H1 (cell line): ENCODE data around the gene PRKRIP1. TPM values are rescaled to one million over a fixed set of nuclear protein-coding genes. Genes with fewer than 3 reads are reported as not detected.

ENCODE experiments used
- CTCF ChIA-PET: fragments of 300-600 bp; sonication (Branson Sonifier 250); formaldehyde crosslinking; loops from one replicate; lab custom pipeline; 2021; ENCODE audit not compliant: partially characterized antibody; lab: Charles Lee
- POLR2A ChIA-PET: fragments of 300-600 bp; sonication (Branson Sonifier 250); formaldehyde crosslinking; loops from one replicate; lab custom pipeline; 2021; ENCODE audit warnings: inconsistent platforms; ENCODE audit not compliant: partially characterized antibody; lab: Charles Lee
- DNase-seq, 2 experiments: peaks; one replicate each; pipeline versions ENCODE4 v3.0.0 to v3.0.0-alpha.2; 2010 to 2022; ENCODE audit warnings: low spot score in 2 of 2, low read depth in 1 of 2, mixed read lengths in 1 of 2
- FAIRE-seq: peaks from 2 replicates; lab custom pipeline; 2011; peaks lifted over from hg19 to GRCh38; lab: Jason Lieb, UNC
- H2AFZ ChIP-seq: 2 replicates; pipeline ENCODE4 v1.8.1; 2012; ENCODE audit warnings: low read length, inconsistent platforms
- H2AK5ac ChIP-seq: 2 replicates; pipeline ENCODE4 v1.6.1; 2013; ENCODE audit warnings: low read depth, low read length
- H2BK120ac ChIP-seq: replicated peaks from 2 replicates; pipeline ENCODE3; 2013; ENCODE audit warnings: low read depth, low read length, inconsistent platforms
- H2BK12ac ChIP-seq: 2 replicates; pipeline ENCODE4 v1.6.1; 2013; ENCODE audit warnings: low read depth, low read length
- H2BK15ac ChIP-seq: 2 replicates; pipeline ENCODE4 v1.6.1; 2013; ENCODE audit warnings: low read length
- H2BK20ac ChIP-seq: 2 replicates; pipeline ENCODE4 v1.6.1; 2013; ENCODE audit warnings: low read length
- H2BK5ac ChIP-seq: 2 replicates; pipeline ENCODE4 v1.6.1; 2013; ENCODE audit warnings: low read depth, low read length
- H3K14ac ChIP-seq: 2 replicates; pipeline ENCODE4 v1.6.1; 2013; ENCODE audit warnings: inconsistent platforms; ENCODE audit not compliant: insufficient read length
- H3K18ac ChIP-seq: 2 replicates; pipeline ENCODE4 v1.6.1; 2013; ENCODE audit warnings: low read length; ENCODE audit errors: extremely low read depth
- H3K23ac ChIP-seq: 2 replicates; pipeline ENCODE4 v1.6.1; 2013; ENCODE audit warnings: inconsistent platforms; ENCODE audit not compliant: insufficient read length
- H3K23me2 ChIP-seq: 2 replicates; pipeline ENCODE4 v1.6.1; 2013; ENCODE audit warnings: low read depth, low read length
- H3K27ac ChIP-seq: 2 replicates; pipeline ENCODE4 v1.6.1; 2011; ENCODE audit warnings: low read depth, low read length, inconsistent platforms
- H3K27me3 ChIP-seq, 4 experiments: replicated peaks in 1 of 4; 1 replicate in 1 of 4; 2 replicates in 3 of 4; pipeline versions ENCODE4 v1.6.1 to v1.8.1; 2011 to 2013; ENCODE audit warnings: low read length in 3 of 4, mild to moderate bottlenecking in 3 of 4, inconsistent platforms in 2 of 4, mixed read lengths in 2 of 4, moderate library complexity in 1 of 4; ENCODE audit not compliant: control insufficient read depth in 3 of 4, insufficient read depth in 3 of 4; ENCODE audit errors: extremely low read depth in 1 of 4
- H3K36me3 ChIP-seq, 4 experiments: 2 replicates each; pipeline versions ENCODE4 v1.6.1 to v1.8.1; 2011 to 2013; ENCODE audit warnings: mild to moderate bottlenecking in 4 of 4, low read length in 3 of 4, moderate library complexity in 2 of 4, control low read depth in 1 of 4, inconsistent platforms in 1 of 4; ENCODE audit not compliant: insufficient read depth in 4 of 4, control insufficient read depth in 2 of 4
- H3K4ac ChIP-seq: replicated peaks from 2 replicates; pipeline ENCODE3; 2013; ENCODE audit warnings: low read length, low read depth, mixed read lengths, inconsistent platforms; ENCODE audit not compliant: insufficient read length
- H3K4me1 ChIP-seq, 4 experiments: replicated peaks in 1 of 4; 1 replicate in 1 of 4; 2 replicates in 3 of 4; pipeline versions ENCODE4 v1.6.1 to v1.8.1; 2011 to 2013; ENCODE audit warnings: low read length in 3 of 4, inconsistent platforms in 2 of 4, mixed read lengths in 1 of 4; ENCODE audit not compliant: insufficient read depth in 4 of 4, control insufficient read depth in 3 of 4
- H3K4me2 ChIP-seq, 2 experiments: 2 replicates each; pipeline versions ENCODE4 v1.6.1 to v1.8.1; 2011 to 2013; ENCODE audit warnings: low read depth in 2 of 2, low read length in 2 of 2, control low read depth in 1 of 2, inconsistent platforms in 1 of 2, mild to moderate bottlenecking in 1 of 2; ENCODE audit not compliant: insufficient read depth in 1 of 2
- H3K4me3 ChIP-seq, 4 experiments: fragments of 200-600, 300-600 bp in 1 of 4; sonication (generic), shearing (Covaris generic), sonication (Bioruptor Twin) in 1 of 4; 2 replicates each; pipeline versions ENCODE4 v1.5.1 to v1.8.1; 2011 to 2016; ENCODE audit warnings: low read length in 4 of 4, low read depth in 3 of 4, control low read depth in 2 of 4, inconsistent platforms in 2 of 4, mild to moderate bottlenecking in 2 of 4, mixed read lengths in 1 of 4, moderate library complexity in 1 of 4; ENCODE audit not compliant: insufficient read depth in 2 of 4; ENCODE audit errors: extremely low read depth in 1 of 4
- H3K56ac ChIP-seq: replicated peaks from 2 replicates; pipeline ENCODE3; 2013; ENCODE audit warnings: low read depth, mild to moderate bottlenecking, mixed read lengths, low read length, inconsistent platforms; ENCODE audit not compliant: insufficient read length
- H3K79me1 ChIP-seq: 2 replicates; pipeline ENCODE4 v1.6.1; 2013; ENCODE audit warnings: low read depth, low read length, control low read depth
- H3K79me2 ChIP-seq, 2 experiments: 2 replicates each; pipeline versions ENCODE4 v1.6.1 to v1.8.1; 2012 to 2013; ENCODE audit warnings: low read length in 2 of 2, mild to moderate bottlenecking in 2 of 2, inconsistent platforms in 1 of 2; ENCODE audit not compliant: insufficient read depth in 2 of 2, control insufficient read depth in 1 of 2
- H3K9ac ChIP-seq, 4 experiments: replicated peaks in 1 of 4; 1 replicate in 1 of 4; 2 replicates in 3 of 4; pipeline versions ENCODE4 v1.6.1 to v1.8.1; 2011 to 2013; ENCODE audit warnings: low read depth in 3 of 4, low read length in 3 of 4, control low read depth in 2 of 4, mild to moderate bottlenecking in 2 of 4, moderate library complexity in 2 of 4, inconsistent platforms in 1 of 4; ENCODE audit errors: extremely low read depth in 1 of 4
- H3K9me3 ChIP-seq, 2 experiments: 2 replicates each; pipeline versions ENCODE4 v1.6.1 to v1.8.1; 2012 to 2013; ENCODE audit warnings: mild to moderate bottlenecking in 2 of 2, moderate library complexity in 2 of 2, control low read depth in 1 of 2, inconsistent platforms in 1 of 2, low read depth in 1 of 2, low read length in 1 of 2, mixed read lengths in 1 of 2; ENCODE audit not compliant: insufficient read depth in 2 of 2
- H4K20me1 ChIP-seq, 2 experiments: replicated peaks in 1 of 2; 2 replicates each; pipeline versions ENCODE3 to v1.8.1; 2011 to 2013; ENCODE audit warnings: inconsistent platforms in 2 of 2, low read length in 2 of 2, mild to moderate bottlenecking in 1 of 2; ENCODE audit not compliant: insufficient read depth in 2 of 2, control insufficient read depth in 1 of 2
- H4K5ac ChIP-seq: 2 replicates; pipeline ENCODE4 v1.6.1; 2013; ENCODE audit warnings: low read length, low read depth, mixed read lengths, inconsistent platforms; ENCODE audit not compliant: insufficient read length
- H4K8ac ChIP-seq: 2 replicates; pipeline ENCODE4 v1.8.0; 2013; ENCODE audit warnings: mild to moderate bottlenecking, moderate library complexity, low read length, inconsistent platforms; ENCODE audit not compliant: insufficient read depth; ENCODE audit errors: extremely low read depth
- H4K91ac ChIP-seq: replicated peaks from 2 replicates; pipeline ENCODE3; 2013; ENCODE audit warnings: low read length, mixed read lengths, inconsistent platforms; ENCODE audit not compliant: insufficient read length
- BACH1 ChIP-seq: IDR thresholded peaks from 2 replicates; pipeline ENCODE4 v1.6.1; 2012; ENCODE audit warnings: low read length, improper control_type of control experiment
- BCL11A ChIP-seq, 2 experiments: IDR thresholded peaks; one replicate each; pipeline ENCODE4 v1.6.1; 2011; ENCODE audit warnings: low read depth in 2 of 2, low read length in 2 of 2, mild to moderate bottlenecking in 2 of 2
- EP300 ChIP-seq, 2 experiments: IDR thresholded peaks; 1 replicate in 1 of 2; 2 replicates in 1 of 2; pipeline ENCODE4 v1.6.1; 2011 to 2012; ENCODE audit warnings: low read depth in 2 of 2, low read length in 2 of 2, mild to moderate bottlenecking in 2 of 2, borderline replicate concordance in 1 of 2, inconsistent platforms in 1 of 2, moderate library complexity in 1 of 2
- JUND ChIP-seq: IDR thresholded peaks from 2 replicates; pipeline ENCODE4 v1.6.1; 2011; ENCODE audit warnings: mild to moderate bottlenecking, improper control_type of control experiment, low read length
- POLR2A ChIP-seq, 2 experiments: IDR thresholded peaks; 1 replicate in 1 of 2; 2 replicates in 1 of 2; pipeline ENCODE4 v1.6.1; 2011; ENCODE audit warnings: low read depth in 2 of 2, low read length in 2 of 2, mild to moderate bottlenecking in 2 of 2; ENCODE audit errors: control extremely low read depth in 1 of 2
- RNF2 ChIP-seq: fragments of 200-900, 300-1000 bp; sonication (generic); IDR thresholded peaks from 2 replicates; pipeline ENCODE4 v1.7.1; 2016; ENCODE audit warnings: borderline replicate concordance, low read depth, mild to moderate bottlenecking, antibody characterized with exemption, low read length; ENCODE audit not compliant: poor library complexity, severe bottlenecking; ENCODE audit errors: missing control alignments
- SIRT6 ChIP-seq: IDR thresholded peaks from one replicate; pipeline ENCODE4 v1.7.1; 2012; ENCODE audit warnings: low read length, inconsistent platforms
- SIX5 ChIP-seq: IDR thresholded peaks from 2 replicates; pipeline ENCODE4 v1.6.1; 2011; ENCODE audit warnings: mild to moderate bottlenecking, low read depth, low read length
- SRF ChIP-seq: IDR thresholded peaks from 2 replicates; pipeline ENCODE4 v1.6.1; 2011; ENCODE audit warnings: mild to moderate bottlenecking, low read depth, low read length, moderate library complexity
- WGBS, 2 experiments: shearing (Covaris generic) in 1 of 2; methylation state at CpG; one replicate each; pipeline versions ENCODE4 v1.1.6 to v1.1.7; 2013 to 2015; ENCODE audit warnings: low lambda C conversion rate in 2 of 2, mixed read lengths in 2 of 2, inconsistent platforms in 1 of 2, low coverage in 1 of 2, missing lambda C conversion rate in 1 of 2; ENCODE audit not compliant: insufficient replicate concordance in 2 of 2, insufficient coverage in 1 of 2, insufficient read length in 1 of 2; ENCODE audit errors: extremely low coverage in 1 of 2, missing lambda C conversion rate in 1 of 2; 5-methylcytosine and 5-hydroxymethylcytosine counted together
- polyA plus RNA-seq, 7 experiments: library from polyadenylated mRNA; depleted of rRNA in 3 of 7; stranded (reverse) in 5 of 7; unstranded in 2 of 7; fragments of >200 nt in 5 of 7; fragments of 200-250 nt in 2 of 7; gene quantifications; 1 replicate in 5 of 7; 2 replicates in 1 of 7; 4 replicates in 1 of 7; pipeline versions ENCODE4 v1.2.1 to v1.2.3, GENCODE V29; 2011 to 2013; ENCODE audit warnings: missing spikeins in 2 of 7, mixed read lengths in 2 of 7
- total RNA-seq: library from RNA; stranded (reverse); fragmentation: NEBNext Ultra II Directional; extraction: Animal tissue kit (Norgen Biotek cat#: 25700); gene quantifications from 2 replicates; pipeline ENCODE4 v1.2.1, GENCODE V29; 2021
- TF ChIP-seq, protein P1 (sequence below): IDR thresholded peaks from 2 replicates; pipeline ENCODE4 v1.6.1; 2012; ENCODE audit warnings: inconsistent platforms
- TF ChIP-seq, protein P2 (sequence below), 3 experiments: IDR thresholded peaks; 1 replicate in 2 of 3; 2 replicates in 1 of 3; pipeline versions ENCODE4 v1.5.1 to v1.6.1; 2011; ENCODE audit warnings: low read length in 3 of 3, mild to moderate bottlenecking in 3 of 3, inconsistent platforms in 2 of 3, low read depth in 1 of 3, moderate library complexity in 1 of 3; ENCODE audit not compliant: insufficient read depth in 1 of 3; ENCODE audit errors: control extremely low read depth in 1 of 3

Gene PRKRIP1
- total and polyA plus RNA-seq, 2 of the 8 experiments (the other 6 are each of a cell fraction or from before 2014, with no cell fraction given): 11.1 to 22.0 TPM

DNA sequence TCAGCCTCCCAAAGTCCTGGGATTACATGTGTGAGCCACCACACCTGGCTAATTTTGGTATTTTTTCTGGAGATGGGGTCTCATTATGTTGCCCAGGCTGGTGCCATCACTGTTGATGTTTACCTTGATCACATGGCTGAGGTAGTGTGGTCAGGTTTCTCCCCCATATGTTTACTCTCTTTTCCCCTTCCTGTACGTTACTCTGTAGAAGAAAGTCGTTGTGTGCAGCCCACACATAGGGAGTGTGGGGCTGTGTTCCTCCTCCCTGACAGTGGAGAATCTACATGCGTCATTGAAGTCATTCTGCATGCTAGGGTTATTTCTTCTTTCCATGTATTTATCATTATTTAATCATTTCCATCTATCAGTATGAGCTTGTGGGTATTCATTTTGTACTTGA is 20.9 kb downstream of the PRKRIP1 start:
- FAIRE-seq (no peak), DNase-seq (no peak)
- Histone ChIP-seq H4K20me1 (peaks cover 0 to 14% of the 10 kb centered on the region in 2 experiments), H3K27me3 (no peaks in the 10 kb centered on the region), H3K4me2 (no peak overlapping the region), H3K79me1 (no peaks in the 10 kb centered on the region; the same call in 1 of the 2 replicates), H3K23me2 (no peaks in the 10 kb centered on the region), H3K18ac (no peak overlapping the region), H2BK15ac (no peak overlapping the region), H2BK12ac (no peak overlapping the region), H4K91ac (no peak overlapping the region), H2BK20ac (no peak overlapping the region), H3K79me2 (no peaks in the 10 kb centered on the region), H3K4me3 (no peak overlapping the region), H3K36me3 (peaks cover 3 to 19% (median 7%) of the 10 kb centered on the region in 4 experiments; a peak in 7 of 8 replicates), H2AFZ (no peak overlapping the region), H4K8ac (no peak overlapping the region), H4K5ac (no peak overlapping the region), H3K9ac (no peak overlapping the region), H2BK5ac (no peak overlapping the region), H3K4me1 (no peaks in the 10 kb centered on the region), H2AK5ac (no peak overlapping the region), H3K14ac (no peak overlapping the region), H3K27ac (no peak overlapping the region), H3K4ac (no peak overlapping the region), H3K56ac (no peak overlapping the region), H3K23ac (no peak overlapping the region), H2BK120ac (no peak overlapping the region), H3K9me3 (no peaks in the 10 kb centered on the region)
- ChIA-PET CTCF (interaction anchor here (4.2 kb wide), 1 partner anchor 12 kb away, joined by 16 read pairs; no protein-coding TSS in a partner anchor), POLR2A (interaction anchor here (1.0 to 1.1 kb wide), 2 partner anchors 11 to 47 kb away, joined by 3 read pairs; no protein-coding TSS in a partner anchor)
- WGBS, 2 experiments: 88% methylated on average over 3 of the region's 3 CpGs; no CpG with 5 or more reads in 1 of the 2 experiments
- no peak for TF ChIP-seq SIX5
- TF ChIP-seq POLR2A (IDR thresholded peaks at IDR 0.05; ENCODE audit: control extremely low read depth in 1 of 2, low read depth in 2 of 2, low read length in 2 of 2): no peak
- TF ChIP-seq SIRT6: no peak
- TF ChIP-seq JUND: no peak
- no peak for TF ChIP-seq BCL11A (IDR thresholded peaks at IDR 0.05; ENCODE audit: low read depth in 2 of 2, low read length in 2 of 2)
- TF ChIP-seq, protein P1, sequence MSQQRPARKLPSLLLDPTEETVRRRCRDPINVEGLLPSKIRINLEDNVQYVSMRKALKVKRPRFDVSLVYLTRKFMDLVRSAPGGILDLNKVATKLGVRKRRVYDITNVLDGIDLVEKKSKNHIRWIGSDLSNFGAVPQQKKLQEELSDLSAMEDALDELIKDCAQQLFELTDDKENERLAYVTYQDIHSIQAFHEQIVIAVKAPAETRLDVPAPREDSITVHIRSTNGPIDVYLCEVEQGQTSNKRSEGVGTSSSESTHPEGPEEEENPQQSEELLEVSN: no peak
- TF ChIP-seq BACH1: no peak
- no peak for TF ChIP-seq RNF2
- TF ChIP-seq, protein P2, sequence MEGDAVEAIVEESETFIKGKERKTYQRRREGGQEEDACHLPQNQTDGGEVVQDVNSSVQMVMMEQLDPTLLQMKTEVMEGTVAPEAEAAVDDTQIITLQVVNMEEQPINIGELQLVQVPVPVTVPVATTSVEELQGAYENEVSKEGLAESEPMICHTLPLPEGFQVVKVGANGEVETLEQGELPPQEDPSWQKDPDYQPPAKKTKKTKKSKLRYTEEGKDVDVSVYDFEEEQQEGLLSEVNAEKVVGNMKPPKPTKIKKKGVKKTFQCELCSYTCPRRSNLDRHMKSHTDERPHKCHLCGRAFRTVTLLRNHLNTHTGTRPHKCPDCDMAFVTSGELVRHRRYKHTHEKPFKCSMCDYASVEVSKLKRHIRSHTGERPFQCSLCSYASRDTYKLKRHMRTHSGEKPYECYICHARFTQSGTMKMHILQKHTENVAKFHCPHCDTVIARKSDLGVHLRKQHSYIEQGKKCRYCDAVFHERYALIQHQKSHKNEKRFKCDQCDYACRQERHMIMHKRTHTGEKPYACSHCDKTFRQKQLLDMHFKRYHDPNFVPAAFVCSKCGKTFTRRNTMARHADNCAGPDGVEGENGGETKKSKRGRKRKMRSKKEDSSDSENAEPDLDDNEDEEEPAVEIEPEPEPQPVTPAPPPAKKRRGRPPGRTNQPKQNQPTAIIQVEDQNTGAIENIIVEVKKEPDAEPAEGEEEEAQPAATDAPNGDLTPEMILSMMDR (IDR thresholded peaks at IDR 0.05; ENCODE audit: control extremely low read depth in 1 of 3, insufficient read depth in 1 of 3, low read depth in 1 of 3, low read length in 3 of 3): no peak
- no peak for TF ChIP-seq EP300 (IDR thresholded peaks at IDR 0.05; ENCODE audit: borderline replicate concordance in 1 of 2, low read depth in 2 of 2, low read length in 2 of 2)
- no peak for TF ChIP-seq SRF
